HG02678 (cell line): Measurements from ENCODE around the gene PRR30.

Experiments
- ATAC-seq: cut with Tn5 transposase; IDR thresholded peaks from one replicate; pipeline ENCODE4 v1.9.1; 2021; ENCODE audit warnings: mild to moderate bottlenecking, moderate library complexity; ENCODE audit not compliant: unreplicated experiment

PRR30 gene

GRCh38 chr2:27100036-27100435, 39.2 kb downstream of the PRR30 start:
- no peak for ATAC-seq

GRCh38 chr2:27099334-27099955, 39.8 kb downstream of the PRR30 start:
- no peak for ATAC-seq

GRCh38 chr2:27097341-27097740, 41.9 kb downstream of the PRR30 start:
- no peak for ATAC-seq

GRCh38 chr2:27096748-27097297, 42.4 kb downstream of the PRR30 start:
- ATAC-seq = no peak

- peak; percentile 48 for ATAC-seq
Measured at GRCh38 chr2:27095745-27096651, 43.2 kb downstream of the PRR30 start.

- no peak for ATAC-seq
Measured at GRCh38 chr2:27095427-27095744, 43.8 kb downstream of the PRR30 start.

GRCh38 chr2:27094353-27094984, 44.7 kb downstream of the PRR30 start:
- no peak for ATAC-seq

- no peak for ATAC-seq
Measured at GRCh38 chr2:27093430-27094352, 45.5 kb downstream of the PRR30 start.

- ATAC-seq = no peak
Measured at GRCh38 chr2:27092696-27093429, 46.3 kb downstream of the PRR30 start.

- no peak for ATAC-seq
Measured at GRCh38 chr2:27091746-27092695, 47.2 kb downstream of the PRR30 start.

- ATAC-seq = no peak
Measured at GRCh38 chr2:27089111-27089954, 49.9 kb downstream of the PRR30 start.

- no peak for ATAC-seq
Measured at GRCh38 chr2:27088634-27089033, 50.6 kb downstream of the PRR30 start.

GRCh38 chr2:27087823-27088410, 51.3 kb downstream of the PRR30 start:
- no peak for ATAC-seq
